ENCODE measurements around the gene IRX5. TPM values are rescaled to one million over a fixed set of nuclear protein-coding genes. Genes with fewer than 3 reads are reported as not detected.

The IRX5 gene
- polyA plus RNA-seq, 1 experiment, result not detected

DNA sequence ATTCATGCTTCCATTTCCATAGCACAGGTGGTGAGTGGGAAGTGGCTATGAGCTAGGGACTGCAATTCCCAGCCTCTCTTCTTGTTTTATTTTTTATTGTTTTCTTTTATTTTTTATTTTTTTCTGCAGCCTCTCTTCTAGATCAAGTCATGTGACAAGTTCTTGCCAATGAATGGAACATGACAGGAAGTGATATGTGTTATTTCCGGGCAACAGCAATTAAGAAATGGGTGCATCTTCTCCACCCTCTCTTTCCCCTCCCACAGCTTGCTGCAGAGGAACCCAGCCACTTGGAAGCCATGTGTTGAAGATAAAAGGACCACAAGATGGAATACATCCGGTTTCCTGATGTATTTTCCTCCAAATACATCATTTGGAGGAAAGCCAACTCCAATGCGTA, 23.6 kb downstream of the IRX5 start:
- no peaks in the 10 kb centered on the region for H3K9me3 ChIP-seq (ENCODE audit: control insufficient read depth, insufficient read depth, low read length)
- no peak for DNase-seq (ENCODE audit: low read depth, low spot score)
- no peak overlapping the region for H3K4me3 ChIP-seq (ENCODE audit: low read depth, low read length)
- TF ChIP-seq, protein P1, sequence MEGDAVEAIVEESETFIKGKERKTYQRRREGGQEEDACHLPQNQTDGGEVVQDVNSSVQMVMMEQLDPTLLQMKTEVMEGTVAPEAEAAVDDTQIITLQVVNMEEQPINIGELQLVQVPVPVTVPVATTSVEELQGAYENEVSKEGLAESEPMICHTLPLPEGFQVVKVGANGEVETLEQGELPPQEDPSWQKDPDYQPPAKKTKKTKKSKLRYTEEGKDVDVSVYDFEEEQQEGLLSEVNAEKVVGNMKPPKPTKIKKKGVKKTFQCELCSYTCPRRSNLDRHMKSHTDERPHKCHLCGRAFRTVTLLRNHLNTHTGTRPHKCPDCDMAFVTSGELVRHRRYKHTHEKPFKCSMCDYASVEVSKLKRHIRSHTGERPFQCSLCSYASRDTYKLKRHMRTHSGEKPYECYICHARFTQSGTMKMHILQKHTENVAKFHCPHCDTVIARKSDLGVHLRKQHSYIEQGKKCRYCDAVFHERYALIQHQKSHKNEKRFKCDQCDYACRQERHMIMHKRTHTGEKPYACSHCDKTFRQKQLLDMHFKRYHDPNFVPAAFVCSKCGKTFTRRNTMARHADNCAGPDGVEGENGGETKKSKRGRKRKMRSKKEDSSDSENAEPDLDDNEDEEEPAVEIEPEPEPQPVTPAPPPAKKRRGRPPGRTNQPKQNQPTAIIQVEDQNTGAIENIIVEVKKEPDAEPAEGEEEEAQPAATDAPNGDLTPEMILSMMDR (IDR thresholded peaks at IDR 0.05; ENCODE audit: low read depth, low read length), result no peak
- ChIA-PET CTCF (no interaction called here), POLR2A (no interaction called here)
- no peaks in the 10 kb centered on the region for H3K27me3 ChIP-seq (ENCODE audit: control insufficient read depth, insufficient read depth, low read length)
- H3K27ac ChIP-seq (ENCODE audit: low read depth, low read length), result no peak overlapping the region

DNA sequence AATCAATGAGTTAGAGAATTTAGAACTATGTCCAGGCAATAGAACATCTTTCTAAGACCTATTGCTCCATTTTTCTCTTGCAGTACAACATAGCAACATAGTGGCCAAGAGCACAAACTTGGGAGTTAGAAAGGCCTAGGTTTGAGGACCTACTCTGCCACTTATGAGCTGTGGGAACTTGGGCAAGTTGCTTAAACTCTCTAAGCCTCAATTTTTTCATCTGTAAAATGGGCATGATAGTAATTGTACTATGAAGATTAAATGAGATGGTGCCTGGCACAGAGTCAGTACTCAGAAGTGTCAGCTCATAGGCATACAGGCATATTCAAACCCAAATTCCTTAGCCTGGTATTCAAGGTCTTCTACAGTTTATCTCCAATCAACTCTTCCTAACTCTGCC, 25.1 kb downstream of the IRX5 start:
- H3K4me3 ChIP-seq (ENCODE audit: low read depth, low read length), result no peak overlapping the region
- H3K27me3 ChIP-seq (ENCODE audit: control insufficient read depth, insufficient read depth, low read length), result no peaks in the 10 kb centered on the region
- no peak overlapping the region for H3K27ac ChIP-seq (ENCODE audit: low read depth, low read length)
- CTCF ChIA-PET, result no interaction called here
- no peak for DNase-seq (ENCODE audit: low read depth, low spot score)
- no peaks in the 10 kb centered on the region for H3K9me3 ChIP-seq (ENCODE audit: control insufficient read depth, insufficient read depth, low read length)
- TF ChIP-seq, protein P1 (IDR thresholded peaks at IDR 0.05; ENCODE audit: low read depth, low read length), result no peak
- POLR2A ChIA-PET, result no interaction called here

- Histone ChIP-seq H3K4me3 (ENCODE audit: low read depth, low read length) (no peak overlapping the region), H3K27me3 (ENCODE audit: control insufficient read depth, insufficient read depth, low read length) (no peaks in the 10 kb centered on the region), H3K27ac (ENCODE audit: low read depth, low read length) (no peak overlapping the region), H3K9me3 (ENCODE audit: control insufficient read depth, insufficient read depth, low read length) (no peaks in the 10 kb centered on the region)
- POLR2A ChIA-PET, result no interaction called here
- no peak for DNase-seq (ENCODE audit: low read depth, low spot score)
- TF ChIP-seq, protein P1 (IDR thresholded peaks at IDR 0.05; ENCODE audit: low read depth, low read length), result peak; percentile 34
- CTCF ChIA-PET, result interaction anchor here (0.6 to 0.7 kb wide), 2 partner anchors 73 to 579 kb away, joined by 3 to 5 read pairs; no protein-coding TSS in a partner anchor
These were observed 26.9 kb downstream of the IRX5 start for GRCh38 chr16:54957403-54958166.

- TF ChIP-seq, protein P1 (IDR thresholded peaks at IDR 0.05; ENCODE audit: low read depth, low read length), result no peak
- POLR2A ChIA-PET, result no interaction called here
- CTCF ChIA-PET, result no interaction called here
- Histone ChIP-seq H3K27me3 (ENCODE audit: control insufficient read depth, insufficient read depth, low read length) (no peaks in the 10 kb centered on the region), H3K27ac (ENCODE audit: low read depth, low read length) (no peak overlapping the region), H3K9me3 (ENCODE audit: control insufficient read depth, insufficient read depth, low read length) (no peaks in the 10 kb centered on the region), H3K4me3 (ENCODE audit: low read depth, low read length) (no peak overlapping the region)
- no peak for DNase-seq (ENCODE audit: low read depth, low spot score)
These were observed 31.4 kb downstream of the IRX5 start for GRCh38 chr16:54962045-54962444.

- no peak overlapping the region for H3K4me3 ChIP-seq (ENCODE audit: low read depth, low read length)
- DNase-seq (ENCODE audit: low read depth, low spot score), result no peak
- no peak overlapping the region for H3K27ac ChIP-seq (ENCODE audit: low read depth, low read length)
- no peaks in the 10 kb centered on the region for H3K9me3 ChIP-seq (ENCODE audit: control insufficient read depth, insufficient read depth, low read length)
- TF ChIP-seq, protein P1 (IDR thresholded peaks at IDR 0.05; ENCODE audit: low read depth, low read length), result no peak
- H3K27me3 ChIP-seq (ENCODE audit: control insufficient read depth, insufficient read depth, low read length), result no peaks in the 10 kb centered on the region
- POLR2A ChIA-PET, result no interaction called here
- CTCF ChIA-PET, result no interaction called here
These were observed 33.6 kb downstream of the IRX5 start for GRCh38 chr16:54964239-54964638.

Data from AG04450 (cell line).